Uterus (tissue), 4 donors: ENCODE data around the gene WNT5B. TPM values are rescaled to one million over a fixed set of nuclear protein-coding genes. Genes with fewer than 3 reads are reported as not detected.

Experiments used
- DNase-seq, 2 donors: peaks; one replicate each; pipeline ENCODE4 v3.0.0-alpha.2; 2019 to 2020
- H3K27ac ChIP-seq, 2 donors: fragments of 200-600 bp; sonication (generic); 1 replicate in 1 of 2; 2 replicates in 1 of 2; pipeline ENCODE4 v1.5.1; 2016 to 2018
- H3K27me3 ChIP-seq, 2 donors: fragments of 200-600 bp; sonication (generic); one replicate each; pipeline ENCODE4 v1.5.1; 2018 to 2019; ENCODE audit warnings: control low read depth in 1 of 2
- H3K36me3 ChIP-seq, 2 donors: fragments of 200-600 bp; sonication (generic); one replicate each; pipeline ENCODE4 v1.5.1; 2019; ENCODE audit warnings: control low read depth in 1 of 2
- H3K4me1 ChIP-seq, 2 donors: fragments of 200-600 bp; sonication (generic); one replicate each; pipeline ENCODE4 v1.5.1; 2018 to 2019; ENCODE audit warnings: control low read depth in 1 of 2
- H3K4me3 ChIP-seq, 2 donors: fragments of 200-600 bp; sonication (generic); 1 replicate in 1 of 2; 2 replicates in 1 of 2; pipeline ENCODE4 v1.5.1; 2018 to 2019; ENCODE audit warnings: mild to moderate bottlenecking in 1 of 2
- H3K9me3 ChIP-seq, 2 donors: fragments of 200-600 bp; sonication (generic); one replicate each; pipeline ENCODE4 v1.5.1; 2019; ENCODE audit warnings: control low read depth in 1 of 2
- CTCF ChIP-seq, 4 experiments: fragments of 200-600 bp in 2 of 4; fragments of 450-650 bp in 2 of 4; sonication (generic) in 2 of 4; IDR thresholded peaks; one replicate each; pipeline ENCODE4 v1.5.1; 2016 to 2019; ENCODE audit warnings: antibody characterized with exemption in 4 of 4, mild to moderate bottlenecking in 2 of 4, moderate library complexity in 1 of 4
- POLR2A ChIP-seq, 2 donors: fragments of 450-650 bp; IDR thresholded peaks; one replicate each; pipeline ENCODE4 v1.6.1; 2016; ENCODE audit warnings: antibody characterized with exemption in 2 of 2, mild to moderate bottlenecking in 1 of 2, moderate library complexity in 1 of 2
- intact Hi-C: fragments of 100-400 bp; cut with DNase I; formaldehyde crosslinking; loops from one replicate; pipeline ENCODE4 v1.15.1; 2023; ENCODE audit warnings: low total_unique reads
- total RNA-seq, 4 donors: library from RNA; depleted of rRNA in 3 of 4; stranded (reverse); fragments of >200 nt in 3 of 4; gene quantifications; one replicate each; pipeline versions ENCODE4 v1.1.0 to v1.2.4, GENCODE V29; 2014 to 2023
- donor health status: DM: yes; HTN: yes; CAD: no.

The WNT5B gene
- total RNA-seq, 4 donors from 2014 or later = 5.9 to 20.9 (median 7.2) TPM; not detected in 1

GRCh38 chr12:1656902-1657301 lies 27.9 kb downstream of the WNT5B start:
- TF ChIP-seq POLR2A (IDR thresholded peaks at IDR 0.05) (no peak), CTCF (IDR thresholded peaks at IDR 0.05) (no peak)
- no peak for DNase-seq
- Histone ChIP-seq H3K4me1 (no peaks in the 10 kb centered on the region), H3K4me3 (no peak overlapping the region), H3K9me3 (no peaks in the 10 kb centered on the region), H3K27ac (peak overlapping the region in 1 of 2 donors; percentile 88), H3K36me3 (no peaks in the 10 kb centered on the region), H3K27me3 (no peaks in the 10 kb centered on the region)
- intact Hi-C loops = no loop called here

- Histone ChIP-seq H3K36me3 (no peaks in the 10 kb centered on the region), H3K4me1 (no peaks in the 10 kb centered on the region), H3K9me3 (no peaks in the 10 kb centered on the region), H3K27me3 (no peaks in the 10 kb centered on the region), H3K27ac (peak overlapping the region in 1 of 2 donors; percentile 88), H3K4me3 (no peak overlapping the region)
- DNase-seq = no peak
- intact Hi-C loops = no loop called here
- TF ChIP-seq POLR2A (IDR thresholded peaks at IDR 0.05) (no peak), CTCF (IDR thresholded peaks at IDR 0.05) (no peak)
Observed at GRCh38 chr12:1657688-1658087, 28.7 kb downstream of the WNT5B start.

GRCh38 chr12:1660304-1661187 lies 31.5 kb downstream of the WNT5B start:
- Histone ChIP-seq H3K36me3 (no peaks in the 10 kb centered on the region), H3K4me1 (no peaks in the 10 kb centered on the region), H3K9me3 (no peaks in the 10 kb centered on the region), H3K4me3 (no peak overlapping the region), H3K27ac (peak overlapping the region; percentile 81 to 88), H3K27me3 (no peaks in the 10 kb centered on the region)
- no peak for TF ChIP-seq CTCF (IDR thresholded peaks at IDR 0.05)
- TF ChIP-seq POLR2A (IDR thresholded peaks at IDR 0.05) = peak in 1 of 2 donors; percentile 25
- intact Hi-C loops = no loop called here
- DNase-seq = peak; percentile 35 to 65

- Histone ChIP-seq H3K27ac (peak overlapping the region; percentile 81 to 94), H3K4me3 (peak overlapping the region; percentile 53 to 67), H3K27me3 (no peaks in the 10 kb centered on the region), H3K9me3 (no peaks in the 10 kb centered on the region), H3K36me3 (no peaks in the 10 kb centered on the region), H3K4me1 (no peaks in the 10 kb centered on the region)
- intact Hi-C loops = no loop called here
- peak; percentile 59 to 67 for TF ChIP-seq POLR2A (IDR thresholded peaks at IDR 0.05)
- TF ChIP-seq CTCF (IDR thresholded peaks at IDR 0.05) = peak in 2 of 4 experiments; percentile 9 to 11
- DNase-seq = peak; percentile 77 to 82
Observed at GRCh38 chr12:1661553-1662335, 32.7 kb downstream of the WNT5B start.
